K562 (cell line): ENCODE measurements around the gene IRF2BP1. TPM values are rescaled to one million over a fixed set of nuclear protein-coding genes. Genes with fewer than 3 reads are reported as not detected.

Source experiments
- ARNT ChIP-seq, 2 experiments: fragments of 450-650 bp; IDR thresholded peaks; 2 replicates each; pipeline ENCODE4 v1.6.1; 2016; ENCODE audit warnings: mild to moderate bottlenecking in 1 of 2
- BCLAF1 ChIP-seq, 2 experiments: fragments of 450-650 bp in 1 of 2; IDR thresholded peaks; 2 replicates each; pipeline ENCODE4 v1.6.1; 2011 to 2017; ENCODE audit warnings: low read depth in 2 of 2, antibody characterized with exemption in 1 of 2, borderline replicate concordance in 1 of 2, low read length in 1 of 2, mild to moderate bottlenecking in 1 of 2, mixed read lengths in 1 of 2; ENCODE audit not compliant: control insufficient read depth in 1 of 2
- BRD9 ChIP-seq: fragments of 450-650 bp; IDR thresholded peaks from 2 replicates; pipeline ENCODE4 v1.6.1; 2018; ENCODE audit warnings: low read depth; ENCODE audit not compliant: partially characterized antibody
- DMBX1 ChIP-seq: fragments of 250-450 bp; sonication (Bioruptor Pico); IDR thresholded peaks from 2 replicates; pipeline ENCODE4 v1.8.0; 2022; ENCODE audit warnings: inconsistent platforms, mild to moderate bottlenecking, moderate library complexity, borderline replicate concordance
- GABPB2 ChIP-seq: fragments of 250-450 bp; sonication (Bioruptor Pico); conservative IDR thresholded peaks from 2 replicates; pipeline ENCODE4 v1.5.1; 2021; ENCODE audit warnings: mild to moderate bottlenecking
- MAFG ChIP-seq: fragments of 450-650 bp; conservative IDR thresholded peaks from 2 replicates; pipeline ENCODE4 v1.6.1; 2016; ENCODE audit warnings: missing genetic modification characterization, missing compliant biosample characterization
- RNF219 ChIP-seq: fragments of 250-450 bp; sonication (Bioruptor Pico); IDR thresholded peaks from 2 replicates; pipeline ENCODE4 v1.5.0; 2022; ENCODE audit warnings: mild to moderate bottlenecking
- RREB1 ChIP-seq: fragments of 250-450 bp; sonication (Bioruptor Pico); IDR thresholded peaks from 2 replicates; pipeline ENCODE4 v1.4.0; 2020
- SMAD3 ChIP-seq: fragments of 450-650 bp; formaldehyde crosslinking; conservative IDR thresholded peaks from 2 replicates; pipeline ENCODE4 v1.4.0; 2020; ENCODE audit warnings: mild to moderate bottlenecking
- TGIF2 ChIP-seq: sonication (generic); formaldehyde crosslinking; IDR thresholded peaks from 2 replicates; pipeline ENCODE4 v1.8.1; 2022; ENCODE audit warnings: mild to moderate bottlenecking, missing genetic modification reagents, moderate library complexity
- ZHX1 ChIP-seq: fragments of 150-350 bp; conservative IDR thresholded peaks from 2 replicates; pipeline ENCODE4 v1.6.1; 2014; ENCODE audit warnings: low read length
- ZNF431 ChIP-seq: sonication (generic); formaldehyde crosslinking; IDR thresholded peaks from 2 replicates; pipeline ENCODE4 v1.8.0; 2022; ENCODE audit warnings: mild to moderate bottlenecking, missing genetic modification reagents
- polyA plus RNA-seq, 8 experiments: library from polyadenylated mRNA; depleted of rRNA in 4 of 8; stranded (reverse) in 5 of 8; unstranded in 3 of 8; fragments of >200 nt; fragmentation: Nextera tagmentation in 2 of 8; fragmentation: Illumina TruSeq in 1 of 8; extraction: Ambion mirVana in 2 of 8; extraction: Trizol in 1 of 8; gene quantifications; 2 replicates each; pipeline versions ENCODE4 v1.2.1 to v1.2.3, GENCODE V29; 2011 to 2014; ENCODE audit warnings: inconsistent platforms in 1 of 8, missing spikeins in 1 of 8
- total RNA-seq, 7 experiments: library from RNA; depleted of rRNA in 6 of 7; stranded (reverse); fragments of >200 nt in 6 of 7; fragmentation: Illumina TruSeq in 2 of 7; extraction: Trizol in 2 of 7; gene quantifications; 2 replicates each; pipeline versions ENCODE4 v1.2.1 to v1.2.3, GENCODE V29; 2011 to 2021; ENCODE audit warnings: low replicate concordance in 1 of 7

Gene IRF2BP1
- total and polyA plus RNA-seq, 9 of the 15 experiments (the other 6 are each of a cell fraction or from before 2014, with no cell fraction given): 0.61 to 35.9 (median 3.5) TPM

- TF ChIP-seq BCLAF1 (IDR thresholded peaks at IDR 0.05; ENCODE audit: borderline replicate concordance in 1 of 2, control insufficient read depth in 1 of 2, low read depth in 2 of 2, low read length in 1 of 2) (0 out of 4 replicates have a peak, but pooled peaks of 1 of the 2 experiments have one; percentile 45), RNF219 (no peak), ZHX1 (no peak), MAFG (tag) (no peak), ZNF431 (CRISPR knock-in tag) (no peak), DMBX1 (CRISPR knock-in tag) (no peak), ARNT (IDR thresholded peaks at IDR 0.05) (peak in 1 of 2 experiments; percentile 81; a peak in 1 of 4 replicates), TGIF2 (CRISPR knock-in tag) (no peak), BRD9 (no peak), SMAD3 (CRISPR knock-in tag) (no peak), GABPB2 (CRISPR knock-in tag) (no peak), RREB1 (CRISPR knock-in tag) (no peak)
These were observed 21.9 kb downstream of the IRF2BP1 start, which contains the start of gene FOXA3 (continued) for GRCh38 chr19:45863840-45864628.
